ENCODE data around the gene ENDOD1.

The ENDOD1 gene

DNA sequence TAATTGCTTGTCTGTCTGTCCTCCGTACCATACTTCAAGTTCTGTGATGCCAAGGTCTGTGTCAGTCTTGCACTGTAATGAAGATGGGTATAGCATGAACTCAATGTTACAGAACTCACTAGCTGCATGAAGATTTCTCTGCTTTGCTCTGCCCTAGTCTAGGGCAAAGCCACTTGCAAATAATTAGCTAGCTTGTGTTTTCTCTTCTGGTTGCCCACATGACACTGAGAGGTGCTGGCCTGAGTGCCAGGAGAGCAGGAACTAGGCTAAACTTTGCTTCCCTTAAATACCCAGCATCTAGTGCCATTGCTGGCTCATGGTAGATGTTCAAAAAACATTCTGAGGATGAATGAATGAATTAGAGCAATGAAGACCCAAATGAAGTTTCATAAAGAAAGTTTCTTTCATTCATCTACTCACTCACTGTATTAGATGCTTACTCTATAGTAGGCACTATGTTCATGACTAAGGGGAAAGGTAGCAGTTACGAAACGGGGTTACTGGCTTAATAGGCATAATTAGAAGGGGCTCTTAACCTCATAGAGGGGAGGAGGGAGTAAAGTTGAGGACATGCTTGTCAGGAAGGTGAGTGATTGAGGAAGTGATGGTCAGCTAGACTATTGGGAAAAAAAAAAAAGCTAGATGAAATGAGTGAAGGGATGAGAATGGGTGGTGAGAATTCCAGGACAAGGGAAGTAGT is 4.4 kb upstream of the ENDOD1 start:
- DNase-seq (ENCODE audit: low read depth) = no peak
- no peak for TF ChIP-seq CTCF (conservative IDR thresholded peaks at IDR 0.05; ENCODE audit: low read length)
- no peak overlapping the region for H3K4me3 ChIP-seq (ENCODE audit: low read length)

GRCh38 chr11:95086151-95086550 is 3.5 kb upstream of the ENDOD1 start:
- TF ChIP-seq CTCF (conservative IDR thresholded peaks at IDR 0.05; ENCODE audit: low read length) = no peak
- H3K4me3 ChIP-seq (ENCODE audit: low read length) = no peak overlapping the region
- DNase-seq (ENCODE audit: low read depth) = no peak

DNA sequence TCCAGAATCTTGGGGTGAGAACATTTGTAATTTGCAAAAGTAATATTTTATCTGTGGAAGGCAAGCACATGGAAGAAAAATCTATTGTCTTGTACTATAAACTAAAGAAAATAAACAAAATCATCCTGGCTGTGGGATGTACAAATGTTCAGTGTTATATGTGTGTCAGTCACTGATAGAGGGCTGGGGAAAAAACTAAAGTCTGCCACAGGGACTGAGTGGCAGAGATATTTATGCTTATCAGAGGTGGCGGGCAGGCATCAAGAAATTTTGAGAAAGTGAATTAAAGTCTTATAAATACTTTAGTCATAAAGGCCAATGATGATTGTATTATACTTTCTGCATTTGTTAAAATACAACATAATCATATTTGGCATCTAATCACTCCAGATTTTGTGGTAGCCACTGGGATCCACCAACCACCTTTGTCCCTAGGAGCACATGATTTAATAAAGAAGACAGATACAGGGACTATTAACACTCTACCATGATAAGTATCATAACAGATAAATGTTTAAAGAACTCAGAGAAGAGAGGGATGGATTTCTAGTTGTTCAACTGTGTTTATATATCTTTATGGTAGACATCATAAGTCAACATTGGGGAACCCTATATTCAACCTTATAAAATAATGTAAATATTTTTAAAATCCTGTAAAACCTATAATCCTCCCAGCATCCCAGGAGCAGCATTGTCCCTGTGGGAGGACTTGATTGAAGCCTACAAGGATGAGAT is 2.6 kb upstream of the ENDOD1 start:
- no peak for TF ChIP-seq CTCF (conservative IDR thresholded peaks at IDR 0.05; ENCODE audit: low read length)
- DNase-seq (ENCODE audit: low read depth) = no peak
- H3K4me3 ChIP-seq (ENCODE audit: low read length) = no peak overlapping the region

GRCh38 chr11:95088946-95089619 is 563 bp upstream of the ENDOD1 start:
- TF ChIP-seq CTCF (conservative IDR thresholded peaks at IDR 0.05; ENCODE audit: low read length) = no peak
- DNase-seq (ENCODE audit: low read depth) = no peak
- peak overlapping the region; percentile 69 for H3K4me3 ChIP-seq (ENCODE audit: low read length)

GRCh38 chr11:95091663-95092180 is 2.1 kb downstream of the ENDOD1 start:
- no peak for DNase-seq (ENCODE audit: low read depth)
- H3K4me3 ChIP-seq (ENCODE audit: low read length) = no peak overlapping the region
- TF ChIP-seq CTCF (conservative IDR thresholded peaks at IDR 0.05; ENCODE audit: low read length) = no peak

DNA sequence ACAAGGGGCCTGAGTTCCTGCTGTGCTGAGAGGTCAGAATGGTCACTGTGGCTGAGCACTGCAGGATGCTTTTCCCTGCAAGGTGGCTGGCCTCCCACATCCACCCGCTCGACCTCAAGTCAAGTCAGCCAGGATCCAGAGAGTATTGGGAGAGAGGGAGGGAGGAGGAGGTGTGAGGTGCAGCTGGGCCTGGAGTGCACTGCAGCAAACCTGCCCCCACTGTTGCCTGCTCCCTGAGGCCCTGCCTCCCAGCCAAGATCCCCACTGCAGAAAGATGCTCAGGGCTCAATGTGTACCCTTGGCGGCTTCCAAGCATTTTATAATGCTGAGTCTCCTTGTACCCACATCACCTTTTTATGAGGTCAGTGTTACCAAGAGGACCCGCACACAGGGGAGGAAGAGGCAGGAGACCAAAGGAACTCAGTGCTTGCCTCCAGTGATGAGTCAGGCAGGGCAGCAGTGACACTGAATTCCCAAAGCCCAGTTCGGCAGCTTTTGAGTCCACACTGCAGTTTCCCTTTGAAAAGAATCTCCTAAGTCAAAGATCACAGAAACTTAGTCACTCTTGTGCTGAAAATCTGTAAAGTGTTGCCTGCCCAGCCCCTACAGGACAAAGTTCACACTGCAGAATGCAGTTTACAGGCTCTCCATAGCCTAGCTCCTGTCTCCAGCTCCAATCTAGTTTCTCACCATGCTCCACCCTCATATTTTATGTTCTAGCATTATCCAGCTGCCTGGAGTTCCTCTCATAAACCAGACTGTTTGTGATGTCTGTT is 3.1 kb downstream of the ENDOD1 start:
- no peak overlapping the region; the same call in 1 of the 2 replicates for H3K4me3 ChIP-seq (ENCODE audit: low read length)
- DNase-seq (ENCODE audit: low read depth) = peak; percentile 47
- peak; percentile 67 for TF ChIP-seq CTCF (conservative IDR thresholded peaks at IDR 0.05; ENCODE audit: low read length)

Data from AG10803 (cell line).